ENCODE data around the gene SSR1.

GRCh38 chr6:7228662-7229375 lies 84.2 kb downstream of the SSR1 start:
- TF ChIP-seq, protein P1, sequence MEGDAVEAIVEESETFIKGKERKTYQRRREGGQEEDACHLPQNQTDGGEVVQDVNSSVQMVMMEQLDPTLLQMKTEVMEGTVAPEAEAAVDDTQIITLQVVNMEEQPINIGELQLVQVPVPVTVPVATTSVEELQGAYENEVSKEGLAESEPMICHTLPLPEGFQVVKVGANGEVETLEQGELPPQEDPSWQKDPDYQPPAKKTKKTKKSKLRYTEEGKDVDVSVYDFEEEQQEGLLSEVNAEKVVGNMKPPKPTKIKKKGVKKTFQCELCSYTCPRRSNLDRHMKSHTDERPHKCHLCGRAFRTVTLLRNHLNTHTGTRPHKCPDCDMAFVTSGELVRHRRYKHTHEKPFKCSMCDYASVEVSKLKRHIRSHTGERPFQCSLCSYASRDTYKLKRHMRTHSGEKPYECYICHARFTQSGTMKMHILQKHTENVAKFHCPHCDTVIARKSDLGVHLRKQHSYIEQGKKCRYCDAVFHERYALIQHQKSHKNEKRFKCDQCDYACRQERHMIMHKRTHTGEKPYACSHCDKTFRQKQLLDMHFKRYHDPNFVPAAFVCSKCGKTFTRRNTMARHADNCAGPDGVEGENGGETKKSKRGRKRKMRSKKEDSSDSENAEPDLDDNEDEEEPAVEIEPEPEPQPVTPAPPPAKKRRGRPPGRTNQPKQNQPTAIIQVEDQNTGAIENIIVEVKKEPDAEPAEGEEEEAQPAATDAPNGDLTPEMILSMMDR (conservative IDR thresholded peaks at IDR 0.05; ENCODE audit: low read depth, low read length), result no peak
- no peak for TF ChIP-seq EZH2 (IDR thresholded peaks at IDR 0.05; ENCODE audit: low read length, unreplicated experiment)

Data from PC-3 (cell line).